Keratinocyte (primary cell): Measurements from ENCODE around the gene NAALADL1. TPM values are rescaled to one million over a fixed set of nuclear protein-coding genes. Genes with fewer than 3 reads are reported as not detected.

Experiments used
- DNase-seq: peaks from one replicate; pipeline ENCODE4 v3.0.0-alpha.2; 2011; ENCODE audit warnings: low read depth, missing footprints, low spot score
- FAIRE-seq: peaks from 2 replicates; lab custom pipeline; 2011; peaks lifted over from hg19 to GRCh38; lab: Jason Lieb, UNC
- H2AFZ ChIP-seq: 2 replicates; pipeline ENCODE4 v1.6.0; 2012; ENCODE audit warnings: low read length, control low read depth, inconsistent platforms; ENCODE audit not compliant: control insufficient read depth
- H3K27ac ChIP-seq: 2 replicates; pipeline ENCODE4 v1.5.1; 2011; ENCODE audit warnings: low read length; ENCODE audit not compliant: control insufficient read depth, insufficient read depth
- H3K27me3 ChIP-seq: 3 replicates; pipeline ENCODE4 v1.6.0; 2011; ENCODE audit warnings: low read length; ENCODE audit not compliant: control insufficient read depth, insufficient read depth; ENCODE audit errors: extremely low read depth
- H3K36me3 ChIP-seq, 2 experiments: 2 replicates in 1 of 2; 3 replicates in 1 of 2; pipeline ENCODE4 v1.5.1; 2011; ENCODE audit warnings: low read length in 2 of 2, mild to moderate bottlenecking in 1 of 2; ENCODE audit not compliant: control insufficient read depth in 2 of 2, insufficient read depth in 2 of 2; ENCODE audit errors: extremely low read depth in 1 of 2
- H3K4me1 ChIP-seq: 3 replicates; pipeline ENCODE4 v1.5.1; 2011; ENCODE audit warnings: low read length; ENCODE audit not compliant: control insufficient read depth, insufficient read depth; ENCODE audit errors: extremely low read depth
- H3K4me2 ChIP-seq: 3 replicates; pipeline ENCODE4 v1.6.0; 2011; ENCODE audit warnings: low read depth, low read length; ENCODE audit not compliant: control insufficient read depth, insufficient read depth; ENCODE audit errors: extremely low read depth
- H3K4me3 ChIP-seq, 3 experiments: fragments of 200-600 bp in 1 of 3; sonication (generic) in 1 of 3; 2 replicates in 2 of 3; 3 replicates in 1 of 3; pipeline ENCODE4 v1.5.1; 2011 to 2016; ENCODE audit warnings: low read length in 3 of 3, mild to moderate bottlenecking in 3 of 3, control low read depth in 2 of 3, inconsistent platforms in 1 of 3, low read depth in 1 of 3, mixed read lengths in 1 of 3, mixed run types in 1 of 3, moderate library complexity in 1 of 3; ENCODE audit not compliant: control insufficient read depth in 2 of 3, insufficient read depth in 2 of 3; ENCODE audit errors: extremely low read depth in 1 of 3
- H3K79me2 ChIP-seq: 2 replicates; pipeline ENCODE4 v1.6.0; 2012; ENCODE audit warnings: low read length; ENCODE audit not compliant: control insufficient read depth, insufficient read depth
- H3K9ac ChIP-seq: 3 replicates; pipeline ENCODE4 v1.6.0; 2011; ENCODE audit warnings: low read length; ENCODE audit not compliant: control insufficient read depth, insufficient read depth; ENCODE audit errors: extremely low read depth
- H3K9me1 ChIP-seq: 3 replicates; pipeline ENCODE4 v1.6.0; 2011; ENCODE audit warnings: low read length; ENCODE audit not compliant: control insufficient read depth, insufficient read depth; ENCODE audit errors: extremely low read depth
- H3K9me3 ChIP-seq: 2 replicates; pipeline ENCODE4 v1.5.1; 2012; ENCODE audit warnings: low read depth, low read length; ENCODE audit not compliant: control insufficient read depth
- H4K20me1 ChIP-seq: 3 replicates; pipeline ENCODE4 v1.6.0; 2011; ENCODE audit warnings: low read length; ENCODE audit not compliant: control insufficient read depth, insufficient read depth; ENCODE audit errors: extremely low read depth
- CTCF ChIP-seq, 3 experiments: IDR thresholded peaks in 1 of 3; conservative IDR thresholded peaks in 1 of 3; optimal IDR thresholded peaks in 1 of 3; 2 replicates in 2 of 3; 3 replicates in 1 of 3; pipeline versions ENCODE3 to v1.5.1; 2011; ENCODE audit warnings: low read length in 3 of 3, mild to moderate bottlenecking in 3 of 3, moderate library complexity in 2 of 3, control low read depth in 1 of 3, inconsistent platforms in 1 of 3; ENCODE audit not compliant: insufficient read depth in 2 of 3; ENCODE audit errors: extremely low read depth in 1 of 3
- EZH2 ChIP-seq: IDR thresholded peaks from one replicate; pipeline ENCODE4 v1.6.1; 2012; ENCODE audit warnings: inconsistent platforms, mild to moderate bottlenecking, low read length, moderate library complexity
- dilution Hi-C: fragments of 300-500 bp; cut with MboI; formaldehyde crosslinking; loops from one replicate; pipeline ENCODE4 v1.7.0; 2020; ENCODE audit warnings: low sequenced_read_pairs; ENCODE audit not compliant: extremely low pct_ligation_motif_present
- polyA plus RNA-seq, 5 experiments: library from polyadenylated mRNA; depleted of rRNA in 3 of 5; stranded (reverse) in 3 of 5; stranded (forward) in 1 of 5; unstranded in 1 of 5; fragments of >200 nt; gene quantifications; 1 replicate in 1 of 5; 2 replicates in 3 of 5; 3 replicates in 1 of 5; pipeline versions ENCODE4 v1.2.1 to v1.2.3, GENCODE V29; 2011 to 2012; ENCODE audit warnings: missing spikeins in 2 of 5, low read depth in 1 of 5, low replicate concordance in 1 of 5

The NAALADL1 gene
- polyA plus RNA-seq, 1 donor (not counting 4 experiments of a cell fraction or from before 2014, with no cell fraction given): 2.3 TPM

- Histone ChIP-seq H3K4me3 (no peak overlapping the region), H3K4me2 (no peak overlapping the region), H3K9me3 (no peaks in the 10 kb centered on the region), H3K27ac (no peak overlapping the region), H3K36me3 (peaks cover 13 to 14% of the 10 kb centered on the region in 2 experiments), H2AFZ (no peak overlapping the region), H3K79me2 (peaks cover under 1% of the 10 kb centered on the region), H4K20me1 (no peaks in the 10 kb centered on the region), H3K9ac (no peak overlapping the region), H3K4me1 (peaks cover under 1% of the 10 kb centered on the region), H3K9me1 (peaks cover 2% of the 10 kb centered on the region), H3K27me3 (no peaks in the 10 kb centered on the region)
- dilution Hi-C loops: no loop called here
- TF ChIP-seq CTCF (optimal IDR thresholded peaks at IDR 0.05 in 1 of 3, IDR thresholded peaks at IDR 0.05 in 1 of 3, conservative IDR thresholded peaks at IDR 0.05 in 1 of 3; ENCODE audit: extremely low read depth in 1 of 3, insufficient read depth in 2 of 3, low read length in 3 of 3) (no peak), EZH2 (no peak)
- FAIRE-seq (no peak), DNase-seq (no peak)
Measured at GRCh38 chr11:65021509-65021908, 36.8 kb downstream of the NAALADL1 start.

DNA sequence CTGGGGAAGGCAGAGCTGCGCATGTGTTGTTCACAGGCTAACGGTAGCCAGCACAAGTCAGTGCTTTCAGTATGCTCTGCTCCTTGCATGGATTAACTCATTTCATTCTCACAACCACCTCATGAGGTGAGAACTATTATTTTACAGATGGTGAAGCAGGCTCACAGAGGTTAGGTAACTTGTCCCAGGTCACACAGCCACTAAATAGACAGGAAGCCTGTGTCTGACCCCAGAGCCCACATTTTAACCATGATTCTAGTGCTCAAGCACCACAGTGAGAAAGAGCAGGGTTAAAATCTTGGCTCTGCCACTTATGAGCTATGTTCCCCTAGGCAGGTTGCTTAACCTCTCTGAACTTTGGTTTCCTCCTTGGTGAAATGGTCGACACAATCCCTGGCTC lies 37.4 kb downstream of the NAALADL1 start:
- Histone ChIP-seq H2AFZ (no peak overlapping the region), H3K9me3 (no peaks in the 10 kb centered on the region), H3K9ac (no peak overlapping the region), H3K4me2 (no peak overlapping the region), H3K9me1 (peaks cover 2% of the 10 kb centered on the region), H3K27me3 (no peaks in the 10 kb centered on the region), H4K20me1 (no peaks in the 10 kb centered on the region), H3K27ac (no peak overlapping the region), H3K36me3 (peaks cover 13 to 18% of the 10 kb centered on the region in 2 experiments), H3K79me2 (peaks cover 4% of the 10 kb centered on the region), H3K4me1 (no peaks in the 10 kb centered on the region), H3K4me3 (no peak overlapping the region)
- DNase-seq: no peak
- dilution Hi-C loops: no loop called here
- no peak for FAIRE-seq
- TF ChIP-seq EZH2 (no peak), CTCF (optimal IDR thresholded peaks at IDR 0.05 in 1 of 3, IDR thresholded peaks at IDR 0.05 in 1 of 3, conservative IDR thresholded peaks at IDR 0.05 in 1 of 3; ENCODE audit: extremely low read depth in 1 of 3, insufficient read depth in 2 of 3, low read length in 3 of 3) (no peak)
